H1 (cell line): ENCODE measurements around the gene TGFBRAP1. TPM values are rescaled to one million over a fixed set of nuclear protein-coding genes. Genes with fewer than 3 reads are reported as not detected.

Experiments used
- BACH1 ChIP-seq: IDR thresholded peaks from 2 replicates; pipeline ENCODE4 v1.6.1; 2012; ENCODE audit warnings: low read length, improper control_type of control experiment
- GABPA ChIP-seq: IDR thresholded peaks from 2 replicates; pipeline ENCODE4 v1.6.1; 2011; ENCODE audit warnings: mild to moderate bottlenecking, low read length, moderate library complexity, borderline replicate concordance; ENCODE audit not compliant: insufficient read depth
- RFX5 ChIP-seq: IDR thresholded peaks from 2 replicates; pipeline ENCODE4 v1.6.1; 2011; ENCODE audit warnings: low read depth, low read length, improper control_type of control experiment, borderline replicate concordance
- polyA plus RNA-seq, 7 experiments: library from polyadenylated mRNA; depleted of rRNA in 3 of 7; stranded (reverse) in 5 of 7; unstranded in 2 of 7; fragments of >200 nt in 5 of 7; fragments of 200-250 nt in 2 of 7; gene quantifications; 1 replicate in 5 of 7; 2 replicates in 1 of 7; 4 replicates in 1 of 7; pipeline versions ENCODE4 v1.2.1 to v1.2.3, GENCODE V29; 2011 to 2013; ENCODE audit warnings: missing spikeins in 2 of 7, mixed read lengths in 2 of 7
- total RNA-seq: library from RNA; stranded (reverse); fragmentation: NEBNext Ultra II Directional; extraction: Animal tissue kit (Norgen Biotek cat#: 25700); gene quantifications from 2 replicates; pipeline ENCODE4 v1.2.1, GENCODE V29; 2021

TGFBRAP1 gene
- total and polyA plus RNA-seq, 2 of the 8 experiments (the other 6 are each of a cell fraction or from before 2014, with no cell fraction given), result 11.2 to 20.2 TPM

- no peak for TF ChIP-seq GABPA
- no peak for TF ChIP-seq BACH1
- TF ChIP-seq RFX5, result no peak
Measured at GRCh38 chr2:105290981-105291660, 38.4 kb downstream of the TGFBRAP1 start (continued).
